DMS79 treated with DMSO at 0.1 percent for 48 hours (cell line): ENCODE results near the gene MAP10.
A peak's percentile ranks its signal among the peaks of the same experiment; 100 is the strongest.

Source experiments
- DNase-seq: peaks from one replicate; lab custom pipeline; 2025; lab: John Stamatoyannopoulos, UW

The MAP10 gene

DNA sequence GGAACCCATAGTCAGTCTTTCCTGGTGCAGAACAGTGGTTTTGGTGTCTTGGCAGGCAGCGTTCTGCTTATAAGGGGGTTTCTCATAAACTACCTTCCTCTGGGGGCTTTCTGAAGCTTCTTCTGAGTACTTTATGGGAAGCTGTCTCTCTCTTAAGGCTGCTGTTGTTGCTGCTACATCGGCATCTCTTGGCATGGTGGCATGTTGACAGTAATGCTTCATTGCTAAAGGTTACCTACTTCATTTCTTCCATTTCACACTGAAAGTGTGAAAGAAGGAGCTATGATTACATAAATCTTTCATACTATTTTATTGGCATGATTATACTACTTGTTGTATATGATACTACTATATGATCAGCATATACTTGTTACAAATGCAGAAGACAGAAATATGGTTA is 6.3 kb upstream of the MAP10 start:
- DNase-seq: no peak

DNA sequence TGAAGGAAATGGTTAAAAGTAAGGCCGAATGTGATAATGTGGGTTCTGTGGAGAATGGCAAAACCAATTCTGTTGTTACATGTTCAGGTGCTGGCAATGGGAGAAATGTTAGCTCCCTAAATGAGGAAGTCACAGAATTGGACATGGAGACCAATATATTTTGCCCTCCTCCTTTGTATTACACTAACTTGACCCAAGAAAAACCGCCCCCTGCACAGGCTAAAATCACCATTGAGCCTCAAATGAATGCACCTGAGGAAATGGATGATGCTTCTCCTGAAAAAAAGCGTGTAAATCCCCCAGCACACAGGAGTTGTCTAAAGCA is 932 bp downstream of the MAP10 start:
- peak; percentile 51 for DNase-seq

DNA sequence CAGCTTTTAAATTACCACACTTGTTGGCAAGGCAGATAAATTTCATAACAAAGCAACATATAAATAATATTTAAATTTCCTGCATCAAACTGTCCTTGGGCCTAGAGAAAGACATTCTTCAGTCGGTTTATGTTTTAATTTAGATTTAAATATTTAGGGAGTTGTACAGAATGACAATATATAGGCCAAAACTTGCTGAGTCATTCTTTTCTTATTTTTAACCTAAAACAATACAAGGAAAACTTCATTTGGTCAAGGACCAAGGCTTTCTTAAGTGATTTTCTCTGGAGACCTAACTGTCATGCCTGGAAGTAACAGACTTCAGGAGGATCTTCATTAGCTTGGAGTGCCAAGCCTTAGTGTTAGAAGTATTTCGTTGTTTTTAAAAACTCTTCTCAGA is 5.6 kb downstream of the MAP10 start:
- no peak for DNase-seq

DNA sequence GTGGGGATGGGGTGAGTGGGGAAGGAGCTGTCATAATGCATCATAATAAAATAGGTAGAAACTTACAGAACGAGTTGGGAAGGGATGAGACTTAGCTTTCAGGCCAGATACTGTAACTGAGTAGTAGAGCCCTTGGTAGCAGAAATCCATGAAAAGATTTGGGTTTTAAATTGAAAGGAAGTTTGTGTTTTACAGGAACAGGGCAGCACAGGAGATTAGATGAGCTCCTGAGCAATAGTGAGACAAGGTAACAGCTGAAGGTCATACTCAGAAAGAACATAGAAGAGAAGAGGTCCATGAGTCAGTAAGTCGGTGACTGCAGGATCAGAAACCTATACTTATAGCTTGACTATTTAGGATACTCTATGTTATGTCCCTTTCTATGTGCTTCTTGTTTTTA is 7.3 kb downstream of the MAP10 start:
- no peak for DNase-seq

DNA sequence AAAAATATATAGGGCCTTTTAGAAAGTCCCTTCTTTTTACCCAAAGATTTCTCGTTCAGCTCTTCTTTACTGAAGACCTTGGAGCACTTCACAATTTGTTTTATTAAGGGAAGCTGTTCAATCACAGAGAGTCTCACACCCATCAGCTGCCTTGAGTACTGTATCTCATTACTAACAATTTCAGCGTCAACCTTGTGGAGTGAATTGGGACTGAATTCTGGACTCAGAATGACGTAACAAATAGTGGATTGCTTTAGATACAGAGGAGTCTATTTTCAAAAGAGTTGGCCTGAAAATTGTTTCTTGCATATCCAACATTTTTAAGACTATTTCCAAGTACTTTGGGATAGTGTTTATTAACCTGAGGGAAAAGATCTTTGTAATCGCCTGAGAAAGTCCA is 7.9 kb downstream of the MAP10 start:
- no peak for DNase-seq

DNA sequence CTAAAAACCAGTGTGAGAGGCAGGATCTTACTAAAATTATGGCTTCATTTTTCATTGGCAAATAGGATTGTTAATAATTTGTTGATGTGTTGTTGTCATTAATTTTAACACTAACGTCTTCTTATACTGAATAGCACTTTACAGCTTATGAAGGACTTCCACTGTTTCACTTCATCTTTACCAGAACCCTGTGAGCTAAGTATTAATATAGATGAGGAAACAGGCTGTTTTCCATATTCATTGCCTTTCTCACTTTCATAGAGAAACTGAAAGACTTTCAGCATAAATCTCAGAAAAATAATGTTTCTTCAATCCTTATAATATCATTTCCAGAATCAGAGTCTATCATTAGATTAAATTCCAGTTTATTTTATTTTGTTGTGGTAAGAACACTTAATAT is 8.5 kb downstream of the MAP10 start:
- no peak for DNase-seq

DNA sequence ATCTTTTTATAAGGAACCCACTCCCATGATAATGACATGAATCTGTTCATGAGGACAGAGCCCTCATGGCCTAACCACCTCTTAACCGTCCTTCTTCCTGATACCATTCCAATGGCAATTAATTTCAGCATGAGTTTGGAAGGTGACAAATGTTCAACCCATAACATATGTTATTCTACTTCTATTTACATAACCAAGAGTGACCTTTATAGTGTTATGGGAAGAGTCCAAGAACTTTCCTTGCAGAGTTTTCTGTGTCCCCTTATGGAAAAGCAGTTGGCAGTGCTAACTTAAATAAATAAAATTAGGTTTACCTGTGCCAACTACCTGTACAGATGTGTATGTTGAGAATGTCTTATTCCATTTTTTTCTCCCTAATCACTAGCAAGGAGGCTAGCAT is 11.1 kb downstream of the MAP10 start:
- no peak for DNase-seq

DNA sequence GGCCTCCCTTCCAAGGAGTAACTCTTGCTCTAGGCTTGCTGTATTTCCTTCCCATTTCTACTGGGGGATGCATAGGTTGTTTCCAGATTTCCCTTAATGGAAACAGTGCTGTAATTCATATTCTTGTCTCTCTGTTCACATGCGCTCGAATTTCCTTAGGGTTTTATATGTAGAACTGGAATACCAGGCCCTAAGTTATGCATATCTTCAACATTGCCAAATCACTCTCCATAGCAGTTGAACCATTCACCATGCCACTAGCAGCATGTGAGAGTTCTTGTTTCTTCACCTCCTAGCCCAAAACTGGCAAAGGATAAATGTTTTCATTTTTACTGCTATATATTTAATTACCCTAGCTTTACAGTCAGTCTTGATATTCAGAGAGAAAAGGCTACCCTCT is 12.8 kb downstream of the MAP10 start:
- no peak for DNase-seq

DNA sequence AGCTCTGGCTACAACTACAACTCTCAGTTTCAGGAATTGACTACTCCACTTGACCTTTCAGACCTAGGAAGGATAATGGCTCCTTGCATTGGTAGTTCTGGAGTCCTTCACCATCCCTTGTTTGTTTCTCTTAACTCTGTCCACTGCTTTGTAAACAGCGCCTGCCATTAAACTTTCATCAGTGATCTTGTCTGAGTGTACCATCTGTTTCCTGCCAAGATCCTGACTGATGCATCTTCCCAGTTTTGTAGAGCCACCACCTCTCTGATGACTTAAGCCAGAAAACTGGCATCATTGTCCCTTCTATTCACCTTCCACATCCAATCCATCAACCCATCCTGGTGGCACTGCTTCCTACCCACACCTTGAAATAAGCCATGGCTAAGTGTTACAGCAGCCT is 15.2 kb downstream of the MAP10 start:
- no peak for DNase-seq

DNA sequence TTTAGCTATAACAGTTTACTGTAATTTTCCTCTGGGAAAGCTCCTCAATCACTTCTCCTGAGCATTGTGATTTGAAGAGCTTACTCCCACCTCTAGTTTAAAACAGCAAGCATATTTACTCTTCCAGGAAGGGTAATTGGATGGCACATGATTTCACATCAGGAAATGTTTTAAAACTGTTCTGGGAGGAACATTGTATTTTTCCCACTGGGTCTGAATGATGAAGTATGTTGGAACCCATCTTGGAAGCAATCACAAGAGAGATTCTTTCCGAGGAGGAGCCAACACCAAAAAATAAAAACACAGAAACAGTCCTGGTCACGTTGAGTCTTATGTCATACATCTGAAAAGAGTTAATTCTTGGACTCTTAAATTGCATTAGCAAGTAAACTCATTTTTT is 17.3 kb downstream of the MAP10 start:
- no peak for DNase-seq

DNA sequence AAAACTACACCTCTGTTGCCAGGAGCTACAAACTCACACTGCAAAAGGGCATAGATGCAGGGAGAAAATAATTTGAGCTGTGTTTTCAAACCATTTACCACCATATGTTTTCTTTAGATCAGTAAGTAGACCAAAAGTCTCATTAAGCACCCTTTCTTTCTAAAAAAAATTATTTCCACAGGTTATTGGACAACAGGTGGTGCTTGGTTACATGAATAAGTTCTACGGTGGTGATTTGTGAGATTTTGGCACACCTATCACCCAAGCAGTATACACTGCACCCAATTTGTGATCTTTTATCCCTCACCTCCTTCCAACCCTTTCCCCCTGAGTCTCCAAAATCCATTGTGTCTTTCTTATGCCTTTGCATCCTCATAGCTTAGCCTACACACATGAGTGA is 21.1 kb downstream of the MAP10 start:
- no peak for DNase-seq

DNA sequence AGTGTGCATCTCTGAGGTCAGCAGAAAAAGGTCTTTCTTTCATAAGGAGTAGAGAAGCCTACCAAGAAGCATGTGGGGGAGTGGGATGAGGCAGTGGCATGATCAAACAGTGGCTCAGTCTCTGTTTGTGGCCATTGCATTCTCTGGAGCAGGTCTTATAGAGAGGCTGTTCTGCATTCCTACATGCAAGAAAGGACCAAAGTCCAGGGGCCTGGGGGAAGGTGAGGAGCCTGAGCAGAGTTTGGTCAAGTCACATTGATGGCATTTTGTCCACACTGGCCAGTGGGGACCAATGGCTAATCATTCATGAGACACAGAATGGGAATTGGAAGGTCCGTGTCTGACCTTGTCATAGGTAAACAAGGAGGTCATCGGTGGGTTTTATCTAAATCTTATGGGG is 25.4 kb downstream of the MAP10 start:
- no peak for DNase-seq

DNA sequence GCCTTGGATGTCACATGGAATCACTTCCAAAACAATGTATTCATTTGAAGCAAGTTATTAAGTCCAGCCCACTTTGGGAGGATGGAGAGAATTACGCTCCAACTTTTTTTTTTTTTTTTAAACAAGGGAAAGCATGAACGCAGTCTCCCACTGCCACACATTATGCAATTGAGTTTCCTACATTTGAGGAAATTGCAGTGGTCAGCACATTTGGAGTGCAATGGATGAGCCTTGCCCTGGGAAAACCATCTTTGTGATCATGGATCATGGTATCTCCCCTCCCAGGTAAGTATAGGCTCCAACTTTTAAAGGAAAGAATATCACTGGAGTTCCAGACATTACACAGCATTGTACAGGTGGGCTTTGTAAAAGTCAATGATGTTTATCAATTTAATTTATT is 26.7 kb downstream of the MAP10 start:
- no peak for DNase-seq

DNA sequence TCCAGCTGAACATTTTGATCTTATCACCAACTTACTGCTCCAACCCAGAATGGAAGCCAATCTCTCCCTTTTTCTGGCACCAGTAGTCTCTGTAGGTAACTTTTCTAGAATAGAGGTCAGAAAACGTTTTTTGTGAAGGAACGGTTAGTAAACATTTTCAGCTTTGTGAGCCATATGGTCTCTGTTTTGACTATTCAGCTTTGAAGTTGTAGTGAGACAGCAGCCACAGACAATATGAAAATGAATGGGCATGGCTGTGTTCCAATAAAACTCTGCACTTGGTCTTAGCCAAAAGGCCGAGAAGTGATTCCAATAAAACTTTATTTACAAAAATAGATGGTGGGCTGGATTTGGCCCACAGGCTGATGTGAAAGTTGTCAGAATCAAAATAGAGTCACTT is 28.9 kb downstream of the MAP10 start:
- DNase-seq: no peak

DNA sequence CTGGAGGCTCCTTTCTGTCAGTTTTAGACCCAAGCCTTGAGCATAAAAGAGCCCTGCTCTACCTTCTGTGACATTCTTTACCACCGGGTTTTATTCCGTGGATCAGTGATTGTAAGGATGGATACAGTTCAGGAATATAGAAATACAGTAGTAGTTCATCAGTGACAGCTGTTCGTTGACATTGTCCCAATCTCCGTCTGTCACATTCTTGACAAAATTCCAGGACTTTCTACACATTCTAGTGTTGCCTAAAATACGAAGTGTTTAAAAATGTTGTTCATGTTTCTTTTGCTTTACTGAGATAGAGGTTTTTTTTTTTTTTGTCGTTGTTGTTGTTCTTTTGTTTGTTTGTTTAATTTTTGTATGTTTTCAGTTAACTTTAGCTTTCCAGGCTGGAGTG is 29.9 kb downstream of the MAP10 start:
- DNase-seq: no peak

DNA sequence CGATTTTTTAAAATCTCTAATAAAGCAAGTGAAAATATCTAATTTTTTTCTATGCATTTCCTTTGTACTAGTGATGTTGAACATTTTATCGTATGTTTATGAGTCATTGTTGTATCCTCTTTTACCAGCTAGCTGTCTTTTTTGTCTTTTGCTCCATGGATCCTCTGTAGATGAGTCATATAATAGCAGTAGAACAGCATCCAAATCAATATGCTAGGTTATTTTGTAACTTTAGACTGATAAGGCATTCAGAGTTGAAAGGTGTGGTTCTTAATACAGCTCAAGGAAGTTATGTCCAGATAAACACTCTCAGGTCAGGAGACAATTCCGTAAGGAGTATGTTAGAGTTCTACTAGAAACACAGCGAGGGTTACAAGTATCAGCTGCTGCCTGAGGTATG is 31.9 kb downstream of the MAP10 start:
- no peak for DNase-seq

DNA sequence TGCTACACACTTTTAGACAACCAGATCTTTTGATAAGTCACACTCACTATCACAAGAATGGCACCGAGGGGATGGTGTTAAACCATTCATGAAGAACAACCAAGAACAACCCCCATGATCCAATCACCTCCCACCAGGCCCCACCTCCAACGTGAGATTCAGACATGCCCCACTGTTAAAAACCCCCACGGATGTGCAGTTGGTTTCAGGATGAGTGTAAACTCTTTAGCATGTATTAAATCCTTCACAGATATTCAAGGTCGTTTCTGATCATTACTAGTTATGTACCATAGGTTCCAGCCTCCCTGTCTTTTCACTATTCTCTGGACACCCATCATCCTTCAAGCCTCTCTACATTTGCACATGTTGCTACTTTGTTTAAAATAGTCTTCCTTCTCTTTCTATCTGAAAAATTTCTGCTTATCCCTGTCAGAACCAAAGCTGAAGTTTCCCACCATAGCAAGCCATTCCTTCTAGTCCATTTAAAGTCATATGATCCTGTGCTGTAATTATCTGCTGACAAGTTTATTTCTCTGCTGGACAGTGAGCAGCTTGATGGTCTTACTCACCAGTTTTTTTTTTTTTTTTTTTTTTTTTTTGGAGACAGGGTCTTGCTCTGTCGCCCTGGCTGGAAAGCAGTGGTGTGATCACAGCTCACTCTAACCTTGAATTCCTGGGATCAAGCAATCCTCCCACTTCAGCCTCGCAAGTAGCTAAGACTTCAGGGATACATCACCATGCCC is 36.8 kb downstream of the MAP10 start:
- no peak for DNase-seq

DNA sequence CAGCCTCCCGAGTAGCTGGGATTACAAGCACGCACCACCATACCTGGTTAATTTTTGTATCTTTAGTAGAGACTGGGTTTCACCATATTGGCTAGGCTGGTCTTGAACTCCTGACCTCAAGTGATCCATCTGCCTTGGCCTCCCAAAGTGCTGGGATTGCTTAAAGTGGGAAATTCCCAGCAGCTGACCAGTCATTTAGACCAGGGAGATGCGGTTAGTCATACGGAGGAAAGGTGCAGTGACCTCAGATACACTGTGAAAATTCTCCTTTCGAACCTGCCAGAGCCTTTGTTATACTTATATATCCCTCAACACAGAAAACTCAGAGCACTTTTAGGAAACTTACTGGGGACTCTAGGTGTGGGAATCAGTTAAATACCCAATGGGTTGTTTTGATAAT is 39.6 kb downstream of the MAP10 start:
- DNase-seq: no peak

DNA sequence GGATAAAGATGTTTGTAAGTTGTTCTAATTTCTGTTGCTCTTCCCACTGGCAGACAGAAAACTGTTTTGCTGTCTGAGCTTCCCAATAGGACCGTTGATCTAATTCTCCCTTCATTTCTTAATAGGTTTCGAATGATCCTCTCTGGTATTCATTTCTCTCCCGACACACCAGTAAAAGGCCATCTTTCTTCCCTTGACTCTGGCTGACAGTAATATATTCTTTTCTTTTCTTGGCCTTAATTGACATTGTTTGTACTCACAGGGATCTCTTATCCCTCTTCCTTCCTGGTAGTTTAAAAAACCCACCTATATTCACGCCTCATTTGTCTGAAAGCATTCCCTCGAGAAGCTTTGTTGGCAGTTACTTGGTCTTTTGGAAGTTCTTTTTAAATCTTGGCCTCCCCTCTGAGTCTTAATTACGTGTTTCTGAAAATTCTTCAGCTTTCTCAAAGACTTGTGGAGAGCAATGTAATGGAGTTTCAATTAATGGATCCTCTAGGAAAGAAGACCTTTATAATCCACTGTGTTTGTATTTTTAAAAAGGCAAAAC is 40.3 kb downstream of the MAP10 start:
- DNase-seq: no peak

DNA sequence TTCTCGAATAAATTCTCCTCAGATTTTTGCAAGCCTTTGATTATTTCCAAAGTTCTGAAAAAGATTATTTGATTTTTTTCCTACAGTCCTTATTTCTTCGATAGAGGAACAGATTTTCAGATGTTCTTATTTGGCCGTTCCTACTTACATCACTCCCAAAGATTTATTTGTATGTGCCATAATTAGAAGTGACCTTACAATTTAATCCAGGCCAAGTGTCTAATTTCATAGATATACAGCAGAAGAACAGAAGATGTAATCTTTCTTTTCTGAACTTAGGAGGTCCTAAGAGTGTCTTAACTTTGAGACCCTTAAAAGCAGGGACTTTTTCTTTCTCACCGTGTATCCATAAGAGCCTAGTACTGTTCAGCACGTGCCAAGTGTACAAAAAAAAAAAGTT is 46.3 kb downstream of the MAP10 start:
- no peak for DNase-seq

DNA sequence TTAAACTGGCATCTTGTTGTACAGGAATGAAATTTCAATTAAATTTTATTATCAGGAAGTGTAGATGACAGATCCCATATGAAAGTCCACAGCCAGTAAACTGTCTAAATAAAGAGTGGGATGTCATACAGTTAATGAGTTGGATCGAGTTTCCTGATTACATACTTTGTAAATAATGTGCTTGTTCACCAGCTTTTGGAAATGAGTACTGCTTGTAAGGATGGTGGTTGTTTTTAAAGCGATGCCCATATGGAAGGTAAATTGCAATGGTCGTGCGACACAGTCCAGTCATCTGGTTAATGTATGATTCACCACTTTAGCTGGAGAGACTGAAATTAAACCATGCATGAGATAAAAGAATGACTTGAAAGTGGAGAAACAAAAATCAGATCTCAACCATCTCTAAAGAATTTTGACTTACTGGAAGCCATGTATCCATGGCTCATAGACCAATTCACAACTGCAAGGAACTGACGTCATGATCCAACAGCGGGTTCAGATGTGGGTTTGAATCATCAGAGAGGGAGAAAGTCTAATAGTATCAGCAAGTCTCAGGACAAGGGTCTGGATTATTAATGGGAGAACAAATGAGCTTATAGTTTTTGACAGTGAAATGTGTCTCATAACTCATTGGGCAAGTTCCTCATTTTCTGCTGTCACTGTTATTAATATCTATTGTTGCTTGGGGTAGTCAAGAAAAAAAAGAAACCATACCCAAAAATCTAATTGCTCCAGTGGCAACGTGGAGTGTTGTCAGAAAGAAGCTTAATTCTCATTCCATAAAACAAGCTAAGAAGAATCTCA is 49.0 kb downstream of the MAP10 start:
- no peak for DNase-seq

DNA sequence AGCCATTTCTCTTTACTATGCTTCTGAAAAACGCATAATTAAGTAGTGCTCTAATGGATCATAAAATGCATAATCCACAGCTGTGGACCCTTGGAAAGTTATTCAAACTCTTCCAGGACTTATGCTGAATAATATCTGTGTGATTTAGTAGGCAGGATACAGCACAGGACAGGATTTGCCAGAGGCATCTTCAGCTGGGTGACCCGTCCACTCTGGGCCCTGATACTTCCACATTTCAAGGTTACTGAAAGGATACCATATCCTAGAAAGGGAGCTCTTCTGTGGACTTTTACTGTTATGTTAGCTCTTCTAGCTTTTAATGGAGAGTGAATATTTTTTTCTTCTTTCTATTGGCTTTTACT is 49.6 kb downstream of the MAP10 start:
- DNase-seq: no peak

DNA sequence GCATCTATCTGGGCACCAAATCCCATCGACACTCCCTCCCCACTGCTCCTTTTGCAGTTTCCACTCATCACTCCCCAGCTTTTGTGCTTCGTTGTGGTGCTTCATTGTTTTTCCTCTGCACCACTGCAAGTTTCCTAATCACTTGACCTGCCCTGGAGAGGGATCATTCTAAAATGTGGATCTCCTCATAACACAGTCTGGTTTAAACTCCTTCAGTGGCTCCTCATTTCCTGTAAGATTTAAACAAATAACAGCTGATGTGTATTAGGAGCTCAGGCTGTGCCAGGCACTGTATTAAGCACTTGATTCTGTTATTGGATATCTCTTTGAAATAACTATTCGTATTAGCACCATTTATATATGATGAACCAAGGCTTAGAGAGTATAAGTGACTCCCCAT is 51.3 kb downstream of the MAP10 start:
- no peak for DNase-seq
